ENCODE data around the gene PSMD1. TPM values are rescaled to one million over a fixed set of nuclear protein-coding genes. Genes with fewer than 3 reads are reported as not detected.

The PSMD1 gene
- polyA plus RNA-seq, 1 donor (not counting 4 experiments of a cell fraction or from before 2014, with no cell fraction given), result 262 TPM

GRCh38 chr2:231093933-231094332, 37.3 kb downstream of the PSMD1 start:
- no peaks in the 10 kb centered on the region for H3K9me1 ChIP-seq (ENCODE audit: control insufficient read depth, extremely low read depth, insufficient read depth, low read length)
- no peak overlapping the region for H3K27ac ChIP-seq (ENCODE audit: control insufficient read depth, insufficient read depth, low read length)
- H3K27me3 ChIP-seq (ENCODE audit: control insufficient read depth, extremely low read depth, insufficient read depth, low read length), result no peaks in the 10 kb centered on the region
- H3K36me3 ChIP-seq (ENCODE audit: control insufficient read depth in 2 of 2, extremely low read depth in 1 of 2, insufficient read depth in 2 of 2, low read length in 2 of 2), result peaks cover 0 to 18% of the 10 kb centered on the region in 2 experiments
- FAIRE-seq (no peak), DNase-seq (ENCODE audit: low read depth, low spot score) (no peak)
- H2AFZ ChIP-seq (ENCODE audit: control insufficient read depth, low read length), result no peak overlapping the region
- H3K9me3 ChIP-seq (ENCODE audit: control insufficient read depth, low read depth, low read length), result no peaks in the 10 kb centered on the region
- no peak for TF ChIP-seq EZH2 (IDR thresholded peaks at IDR 0.05; ENCODE audit: low read length)
- no peak for TF ChIP-seq CTCF (optimal IDR thresholded peaks at IDR 0.05 in 1 of 3, IDR thresholded peaks at IDR 0.05 in 1 of 3, conservative IDR thresholded peaks at IDR 0.05 in 1 of 3; ENCODE audit: extremely low read depth in 1 of 3, insufficient read depth in 2 of 3, low read length in 3 of 3)
- peaks cover 15% of the 10 kb centered on the region for H3K79me2 ChIP-seq (ENCODE audit: control insufficient read depth, insufficient read depth, low read length)
- dilution Hi-C loops (cut with MboI; ENCODE audit: extremely low pct_ligation_motif_present, low sequenced_read_pairs), result no loop called here
- no peaks in the 10 kb centered on the region for H4K20me1 ChIP-seq (ENCODE audit: control insufficient read depth, extremely low read depth, insufficient read depth, low read length)
- H3K4me1 ChIP-seq (ENCODE audit: control insufficient read depth, extremely low read depth, insufficient read depth, low read length), result no peaks in the 10 kb centered on the region
- H3K9ac ChIP-seq (ENCODE audit: control insufficient read depth, extremely low read depth, insufficient read depth, low read length), result no peak overlapping the region
- H3K4me2 ChIP-seq (ENCODE audit: control insufficient read depth, extremely low read depth, insufficient read depth, low read depth, low read length), result no peak overlapping the region
- H3K4me3 ChIP-seq (ENCODE audit: control insufficient read depth in 2 of 3, extremely low read depth in 1 of 3, insufficient read depth in 2 of 3, low read depth in 1 of 3, low read length in 3 of 3), result no peak overlapping the region

GRCh38 chr2:231094736-231095346, 38.2 kb downstream of the PSMD1 start:
- Histone ChIP-seq H3K9me1 (ENCODE audit: control insufficient read depth, extremely low read depth, insufficient read depth, low read length) (no peaks in the 10 kb centered on the region), H3K9me3 (ENCODE audit: control insufficient read depth, low read depth, low read length) (no peaks in the 10 kb centered on the region), H3K27ac (ENCODE audit: control insufficient read depth, insufficient read depth, low read length) (no peak overlapping the region), H3K79me2 (ENCODE audit: control insufficient read depth, insufficient read depth, low read length) (peaks cover 15% of the 10 kb centered on the region), H3K9ac (ENCODE audit: control insufficient read depth, extremely low read depth, insufficient read depth, low read length) (no peak overlapping the region), H3K4me2 (ENCODE audit: control insufficient read depth, extremely low read depth, insufficient read depth, low read depth, low read length) (no peak overlapping the region), H4K20me1 (ENCODE audit: control insufficient read depth, extremely low read depth, insufficient read depth, low read length) (no peaks in the 10 kb centered on the region), H3K27me3 (ENCODE audit: control insufficient read depth, extremely low read depth, insufficient read depth, low read length) (no peaks in the 10 kb centered on the region), H3K4me1 (ENCODE audit: control insufficient read depth, extremely low read depth, insufficient read depth, low read length) (no peaks in the 10 kb centered on the region), H3K4me3 (ENCODE audit: control insufficient read depth in 2 of 3, extremely low read depth in 1 of 3, insufficient read depth in 2 of 3, low read depth in 1 of 3, low read length in 3 of 3) (no peak overlapping the region), H2AFZ (ENCODE audit: control insufficient read depth, low read length) (no peak overlapping the region), H3K36me3 (ENCODE audit: control insufficient read depth in 2 of 2, extremely low read depth in 1 of 2, insufficient read depth in 2 of 2, low read length in 2 of 2) (peaks cover 0 to 17% of the 10 kb centered on the region in 2 experiments)
- DNase-seq (ENCODE audit: low read depth, low spot score) (no peak), FAIRE-seq (no peak)
- TF ChIP-seq EZH2 (IDR thresholded peaks at IDR 0.05; ENCODE audit: low read length), result no peak
- TF ChIP-seq CTCF (optimal IDR thresholded peaks at IDR 0.05 in 1 of 3, IDR thresholded peaks at IDR 0.05 in 1 of 3, conservative IDR thresholded peaks at IDR 0.05 in 1 of 3; ENCODE audit: extremely low read depth in 1 of 3, insufficient read depth in 2 of 3, low read length in 3 of 3), result no peak
- dilution Hi-C loops (cut with MboI; ENCODE audit: extremely low pct_ligation_motif_present, low sequenced_read_pairs), result no loop called here
